K562 (cell line): Measurements from ENCODE around the gene AJUBA. TPM values are rescaled to one million over a fixed set of nuclear protein-coding genes. Genes with fewer than 3 reads are reported as not detected.

Experiments used
- ARID1B ChIP-seq: fragments of 450-650 bp; IDR thresholded peaks from 2 replicates; pipeline ENCODE4 v1.6.1; 2016; ENCODE audit warnings: antibody characterized with exemption, mild to moderate bottlenecking, inconsistent platforms
- CBX5 ChIP-seq: IDR thresholded peaks from 2 replicates; pipeline ENCODE4 v1.6.1; 2014; ENCODE audit warnings: low read depth, borderline replicate concordance
- MIER1 ChIP-seq: fragments of 450-650 bp; IDR thresholded peaks from 2 replicates; pipeline ENCODE4 v1.6.1; 2016; ENCODE audit warnings: antibody characterized with exemption, mild to moderate bottlenecking, low read depth
- SMARCA5 ChIP-seq: fragments of 450-650 bp; IDR thresholded peaks from 2 replicates; pipeline ENCODE4 v1.6.1; 2016
- ZNF311 ChIP-seq: fragments of 250-450 bp; sonication (Bioruptor Pico); IDR thresholded peaks from 2 replicates; pipeline ENCODE4 v1.4.0; 2020; ENCODE audit warnings: mild to moderate bottlenecking, moderate library complexity
- ZNF507 ChIP-seq: conservative IDR thresholded peaks from 2 replicates; pipeline ENCODE4 v1.6.1; 2017; ENCODE audit warnings: missing genetic modification characterization, missing compliant biosample characterization
- polyA plus RNA-seq, 8 experiments: library from polyadenylated mRNA; depleted of rRNA in 4 of 8; stranded (reverse) in 5 of 8; unstranded in 3 of 8; fragments of >200 nt; fragmentation: Nextera tagmentation in 2 of 8; fragmentation: Illumina TruSeq in 1 of 8; extraction: Ambion mirVana in 2 of 8; extraction: Trizol in 1 of 8; gene quantifications; 2 replicates each; pipeline versions ENCODE4 v1.2.1 to v1.2.3, GENCODE V29; 2011 to 2014; ENCODE audit warnings: inconsistent platforms in 1 of 8, missing spikeins in 1 of 8
- total RNA-seq, 7 experiments: library from RNA; depleted of rRNA in 6 of 7; stranded (reverse); fragments of >200 nt in 6 of 7; fragmentation: Illumina TruSeq in 2 of 7; extraction: Trizol in 2 of 7; gene quantifications; 2 replicates each; pipeline versions ENCODE4 v1.2.1 to v1.2.3, GENCODE V29; 2011 to 2021; ENCODE audit warnings: low replicate concordance in 1 of 7
- TF ChIP-seq, protein P1 (sequence below): fragments of 450-650 bp; IDR thresholded peaks from 2 replicates; pipeline ENCODE4 v1.6.1; 2016; ENCODE audit warnings: mild to moderate bottlenecking, moderate library complexity

AJUBA gene
- total and polyA plus RNA-seq, 9 of the 15 experiments (the other 6 are each of a cell fraction or from before 2014, with no cell fraction given): 0.73 to 4.7 (median 2.8) TPM

DNA sequence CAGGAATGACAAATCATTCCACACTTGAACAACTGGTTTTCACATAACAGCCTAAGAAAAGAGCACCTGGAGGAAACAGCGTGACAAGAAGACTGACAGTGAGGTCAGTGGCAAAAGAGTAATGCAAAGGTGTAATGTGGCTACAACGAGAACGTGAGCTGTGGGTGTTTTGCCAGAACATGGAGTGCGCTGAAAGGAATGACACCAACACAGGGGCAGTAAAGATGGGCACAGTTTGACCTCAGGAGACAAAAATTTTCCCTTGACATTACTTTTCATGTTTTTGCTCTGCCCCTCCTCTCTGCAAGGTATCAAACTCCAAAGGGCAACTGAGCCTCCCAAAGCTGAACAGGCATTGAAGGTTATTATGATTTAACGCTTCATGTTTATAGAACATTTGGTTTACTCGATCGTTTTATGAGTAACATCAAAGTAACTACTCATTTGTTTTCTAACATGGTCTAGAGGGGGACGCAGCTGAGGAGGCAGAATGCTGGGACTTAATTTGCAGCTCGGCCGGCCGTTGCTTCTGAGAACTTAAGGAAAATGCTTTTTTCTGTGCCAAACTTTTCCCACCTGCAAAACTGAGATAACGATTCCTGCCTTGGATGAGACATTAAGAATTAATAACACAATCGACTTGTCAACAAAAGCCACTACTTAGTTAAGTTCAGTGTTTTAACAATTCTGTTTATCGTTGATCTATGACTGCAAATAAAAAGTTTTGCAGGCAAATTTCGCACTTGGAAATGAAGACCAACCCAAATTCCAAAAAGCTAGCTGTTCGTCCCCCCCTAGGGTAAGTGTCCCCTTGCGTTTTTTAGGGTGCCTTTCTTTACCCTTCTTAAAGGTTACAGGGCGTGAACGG is 26.4 kb downstream of the AJUBA start (continued):
- TF ChIP-seq, protein P1, sequence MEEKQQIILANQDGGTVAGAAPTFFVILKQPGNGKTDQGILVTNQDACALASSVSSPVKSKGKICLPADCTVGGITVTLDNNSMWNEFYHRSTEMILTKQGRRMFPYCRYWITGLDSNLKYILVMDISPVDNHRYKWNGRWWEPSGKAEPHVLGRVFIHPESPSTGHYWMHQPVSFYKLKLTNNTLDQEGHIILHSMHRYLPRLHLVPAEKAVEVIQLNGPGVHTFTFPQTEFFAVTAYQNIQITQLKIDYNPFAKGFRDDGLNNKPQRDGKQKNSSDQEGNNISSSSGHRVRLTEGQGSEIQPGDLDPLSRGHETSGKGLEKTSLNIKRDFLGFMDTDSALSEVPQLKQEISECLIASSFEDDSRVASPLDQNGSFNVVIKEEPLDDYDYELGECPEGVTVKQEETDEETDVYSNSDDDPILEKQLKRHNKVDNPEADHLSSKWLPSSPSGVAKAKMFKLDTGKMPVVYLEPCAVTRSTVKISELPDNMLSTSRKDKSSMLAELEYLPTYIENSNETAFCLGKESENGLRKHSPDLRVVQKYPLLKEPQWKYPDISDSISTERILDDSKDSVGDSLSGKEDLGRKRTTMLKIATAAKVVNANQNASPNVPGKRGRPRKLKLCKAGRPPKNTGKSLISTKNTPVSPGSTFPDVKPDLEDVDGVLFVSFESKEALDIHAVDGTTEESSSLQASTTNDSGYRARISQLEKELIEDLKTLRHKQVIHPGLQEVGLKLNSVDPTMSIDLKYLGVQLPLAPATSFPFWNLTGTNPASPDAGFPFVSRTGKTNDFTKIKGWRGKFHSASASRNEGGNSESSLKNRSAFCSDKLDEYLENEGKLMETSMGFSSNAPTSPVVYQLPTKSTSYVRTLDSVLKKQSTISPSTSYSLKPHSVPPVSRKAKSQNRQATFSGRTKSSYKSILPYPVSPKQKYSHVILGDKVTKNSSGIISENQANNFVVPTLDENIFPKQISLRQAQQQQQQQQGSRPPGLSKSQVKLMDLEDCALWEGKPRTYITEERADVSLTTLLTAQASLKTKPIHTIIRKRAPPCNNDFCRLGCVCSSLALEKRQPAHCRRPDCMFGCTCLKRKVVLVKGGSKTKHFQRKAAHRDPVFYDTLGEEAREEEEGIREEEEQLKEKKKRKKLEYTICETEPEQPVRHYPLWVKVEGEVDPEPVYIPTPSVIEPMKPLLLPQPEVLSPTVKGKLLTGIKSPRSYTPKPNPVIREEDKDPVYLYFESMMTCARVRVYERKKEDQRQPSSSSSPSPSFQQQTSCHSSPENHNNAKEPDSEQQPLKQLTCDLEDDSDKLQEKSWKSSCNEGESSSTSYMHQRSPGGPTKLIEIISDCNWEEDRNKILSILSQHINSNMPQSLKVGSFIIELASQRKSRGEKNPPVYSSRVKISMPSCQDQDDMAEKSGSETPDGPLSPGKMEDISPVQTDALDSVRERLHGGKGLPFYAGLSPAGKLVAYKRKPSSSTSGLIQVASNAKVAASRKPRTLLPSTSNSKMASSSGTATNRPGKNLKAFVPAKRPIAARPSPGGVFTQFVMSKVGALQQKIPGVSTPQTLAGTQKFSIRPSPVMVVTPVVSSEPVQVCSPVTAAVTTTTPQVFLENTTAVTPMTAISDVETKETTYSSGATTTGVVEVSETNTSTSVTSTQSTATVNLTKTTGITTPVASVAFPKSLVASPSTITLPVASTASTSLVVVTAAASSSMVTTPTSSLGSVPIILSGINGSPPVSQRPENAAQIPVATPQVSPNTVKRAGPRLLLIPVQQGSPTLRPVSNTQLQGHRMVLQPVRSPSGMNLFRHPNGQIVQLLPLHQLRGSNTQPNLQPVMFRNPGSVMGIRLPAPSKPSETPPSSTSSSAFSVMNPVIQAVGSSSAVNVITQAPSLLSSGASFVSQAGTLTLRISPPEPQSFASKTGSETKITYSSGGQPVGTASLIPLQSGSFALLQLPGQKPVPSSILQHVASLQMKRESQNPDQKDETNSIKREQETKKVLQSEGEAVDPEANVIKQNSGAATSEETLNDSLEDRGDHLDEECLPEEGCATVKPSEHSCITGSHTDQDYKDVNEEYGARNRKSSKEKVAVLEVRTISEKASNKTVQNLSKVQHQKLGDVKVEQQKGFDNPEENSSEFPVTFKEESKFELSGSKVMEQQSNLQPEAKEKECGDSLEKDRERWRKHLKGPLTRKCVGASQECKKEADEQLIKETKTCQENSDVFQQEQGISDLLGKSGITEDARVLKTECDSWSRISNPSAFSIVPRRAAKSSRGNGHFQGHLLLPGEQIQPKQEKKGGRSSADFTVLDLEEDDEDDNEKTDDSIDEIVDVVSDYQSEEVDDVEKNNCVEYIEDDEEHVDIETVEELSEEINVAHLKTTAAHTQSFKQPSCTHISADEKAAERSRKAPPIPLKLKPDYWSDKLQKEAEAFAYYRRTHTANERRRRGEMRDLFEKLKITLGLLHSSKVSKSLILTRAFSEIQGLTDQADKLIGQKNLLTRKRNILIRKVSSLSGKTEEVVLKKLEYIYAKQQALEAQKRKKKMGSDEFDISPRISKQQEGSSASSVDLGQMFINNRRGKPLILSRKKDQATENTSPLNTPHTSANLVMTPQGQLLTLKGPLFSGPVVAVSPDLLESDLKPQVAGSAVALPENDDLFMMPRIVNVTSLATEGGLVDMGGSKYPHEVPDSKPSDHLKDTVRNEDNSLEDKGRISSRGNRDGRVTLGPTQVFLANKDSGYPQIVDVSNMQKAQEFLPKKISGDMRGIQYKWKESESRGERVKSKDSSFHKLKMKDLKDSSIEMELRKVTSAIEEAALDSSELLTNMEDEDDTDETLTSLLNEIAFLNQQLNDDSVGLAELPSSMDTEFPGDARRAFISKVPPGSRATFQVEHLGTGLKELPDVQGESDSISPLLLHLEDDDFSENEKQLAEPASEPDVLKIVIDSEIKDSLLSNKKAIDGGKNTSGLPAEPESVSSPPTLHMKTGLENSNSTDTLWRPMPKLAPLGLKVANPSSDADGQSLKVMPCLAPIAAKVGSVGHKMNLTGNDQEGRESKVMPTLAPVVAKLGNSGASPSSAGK: no peak
- TF ChIP-seq ARID1B (peak; percentile 55), CBX5 (no peak), ZNF311 (CRISPR knock-in tag) (no peak), MIER1 (no peak), SMARCA5 (no peak), ZNF507 (tag) (no peak)
